OCI-LY3 (cell line): ENCODE data around the gene IL17A.

Source experiments
- H2AFZ ChIP-seq: fragments of 200-600, 300-600 bp; shearing (Covaris generic); 2 replicates; pipeline ENCODE4 v1.6.0; 2014; ENCODE audit warnings: antibody characterized with exemption, low read depth, low read length
- H3K27ac ChIP-seq: fragments of 200-600, 300-600 bp; sonication (generic); 2 replicates; pipeline ENCODE4 v1.5.1; 2014; ENCODE audit warnings: mild to moderate bottlenecking, low read length, moderate library complexity, mixed read lengths
- H3K27me3 ChIP-seq: fragments of 200-600, 300-600 bp; sonication (generic); 2 replicates; pipeline ENCODE4 v1.6.1; 2014; ENCODE audit warnings: low read depth, low read length, mixed read lengths
- H3K36me3 ChIP-seq: fragments of 200-600, 300-600 bp; sonication (generic); replicated peaks from 2 replicates; pipeline ENCODE3; 2014; ENCODE audit warnings: low read depth, low read length, mixed read lengths
- H3K4me1 ChIP-seq: fragments of 300-600, 200-600 bp; sonication (generic); 2 replicates; pipeline ENCODE4 v1.6.1; 2014; ENCODE audit warnings: low read length, mixed read lengths
- H3K4me2 ChIP-seq: fragments of 200-600, 300-600 bp; sonication (generic); 2 replicates; pipeline ENCODE4 v1.6.1; 2014; ENCODE audit warnings: low read length, mixed read lengths
- H3K4me3 ChIP-seq: fragments of 300-600, 200-600 bp; sonication (generic); 2 replicates; pipeline ENCODE4 v1.5.1; 2014; ENCODE audit warnings: antibody characterized with exemption, mild to moderate bottlenecking, low read length, moderate library complexity
- H3K79me2 ChIP-seq: fragments of 300-600, 200-600 bp; shearing (Covaris generic); 2 replicates; pipeline ENCODE4 v1.6.1; 2014; ENCODE audit warnings: mild to moderate bottlenecking, low read length, mixed read lengths
- H3K9ac ChIP-seq: fragments of 300-600, 200-600 bp; shearing (Covaris generic); 2 replicates; pipeline ENCODE4 v1.6.0; 2014; ENCODE audit warnings: mild to moderate bottlenecking, low read length, moderate library complexity
- H3K9me3 ChIP-seq: fragments of 200-600, 300-600 bp; shearing (Covaris generic); 2 replicates; pipeline ENCODE4 v1.6.1; 2014; ENCODE audit warnings: low read length, mixed read lengths; ENCODE audit not compliant: insufficient read depth
- H4K20me1 ChIP-seq: fragments of 200-600, 300-600 bp; sonication (generic); 2 replicates; pipeline ENCODE4 v1.6.1; 2016; ENCODE audit warnings: low read length, mixed read lengths; ENCODE audit not compliant: insufficient read depth
- CTCF ChIP-seq: fragments of 200-600, 300-600 bp; sonication (generic); IDR thresholded peaks from 2 replicates; pipeline ENCODE4 v1.5.1; 2014; ENCODE audit warnings: antibody characterized with exemption, low read length, low read depth
- EZH2phosphoT487 ChIP-seq: fragments of 200-600 bp; shearing (Covaris generic); IDR thresholded peaks from 2 replicates; pipeline ENCODE4 v1.6.1; 2018; ENCODE audit warnings: antibody characterized with exemption, mixed run types, low read depth

IL17A gene

GRCh38 chr6:52141596-52141995, 44.6 kb upstream of the IL17A start:
- H3K36me3 ChIP-seq = no peaks in the 10 kb centered on the region
- H3K4me1 ChIP-seq = peaks cover 61% of the 10 kb centered on the region
- H2AFZ ChIP-seq = no peak overlapping the region
- no peak overlapping the region for H3K4me3 ChIP-seq
- TF ChIP-seq EZH2phosphoT487 (no peak), CTCF (no peak)
- H3K27ac ChIP-seq = no peak overlapping the region
- H3K79me2 ChIP-seq = no peaks in the 10 kb centered on the region
- H3K4me2 ChIP-seq = peak overlapping the region; percentile 21; the same call in 1 of the 2 replicates
- H4K20me1 ChIP-seq = no peaks in the 10 kb centered on the region
- H3K27me3 ChIP-seq = peaks cover 21% of the 10 kb centered on the region
- no peak overlapping the region for H3K9ac ChIP-seq
- H3K9me3 ChIP-seq = no peaks in the 10 kb centered on the region

- H4K20me1 ChIP-seq = no peaks in the 10 kb centered on the region
- H3K36me3 ChIP-seq = no peaks in the 10 kb centered on the region
- H3K4me1 ChIP-seq = peaks cover 61% of the 10 kb centered on the region
- H3K79me2 ChIP-seq = no peaks in the 10 kb centered on the region
- peaks cover 29% of the 10 kb centered on the region for H3K27me3 ChIP-seq
- no peak overlapping the region for H3K4me2 ChIP-seq
- TF ChIP-seq CTCF (no peak), EZH2phosphoT487 (no peak)
- H3K27ac ChIP-seq = no peak overlapping the region
- H3K4me3 ChIP-seq = no peak overlapping the region
- H3K9me3 ChIP-seq = no peaks in the 10 kb centered on the region
- no peak overlapping the region for H2AFZ ChIP-seq
- H3K9ac ChIP-seq = no peak overlapping the region
Measured at GRCh38 chr6:52142556-52142955, 43.6 kb upstream of the IL17A start.

GRCh38 chr6:52143551-52143950, 42.6 kb upstream of the IL17A start:
- Histone ChIP-seq H3K9ac (no peak overlapping the region), H3K79me2 (no peaks in the 10 kb centered on the region), H3K4me2 (no peak overlapping the region), H4K20me1 (no peaks in the 10 kb centered on the region), H3K4me3 (no peak overlapping the region), H3K27ac (no peak overlapping the region), H3K4me1 (peaks cover 53% of the 10 kb centered on the region), H3K9me3 (no peaks in the 10 kb centered on the region), H3K27me3 (peaks cover 30% of the 10 kb centered on the region), H3K36me3 (no peaks in the 10 kb centered on the region), H2AFZ (no peak overlapping the region)
- TF ChIP-seq CTCF = no peak
- no peak for TF ChIP-seq EZH2phosphoT487

GRCh38 chr6:52144196-52145076, 41.7 kb upstream of the IL17A start:
- TF ChIP-seq CTCF (no peak), EZH2phosphoT487 (no peak)
- Histone ChIP-seq H3K4me2 (peak overlapping the region; percentile 52), H3K4me1 (peaks cover 44% of the 10 kb centered on the region), H3K27me3 (peaks cover 39% of the 10 kb centered on the region), H3K9me3 (no peaks in the 10 kb centered on the region), H3K4me3 (no peak overlapping the region), H2AFZ (peak overlapping the region; percentile 26; the same call in 1 of the 2 replicates), H3K79me2 (no peaks in the 10 kb centered on the region), H3K9ac (peak overlapping the region; percentile 34; the same call in 1 of the 2 replicates), H3K36me3 (no peaks in the 10 kb centered on the region), H4K20me1 (no peaks in the 10 kb centered on the region), H3K27ac (peak overlapping the region; percentile 51)
